ENCODE measurements around the gene RAPGEF2.
A peak's percentile ranks its signal among the peaks of the same experiment; 100 is the strongest.
"Not testable (repeated sequence)": the region's sequence is repeated elsewhere in the genome, so short reads cannot be mapped to it uniquely, and the experiment has no call there.

The RAPGEF2 gene, protein sequence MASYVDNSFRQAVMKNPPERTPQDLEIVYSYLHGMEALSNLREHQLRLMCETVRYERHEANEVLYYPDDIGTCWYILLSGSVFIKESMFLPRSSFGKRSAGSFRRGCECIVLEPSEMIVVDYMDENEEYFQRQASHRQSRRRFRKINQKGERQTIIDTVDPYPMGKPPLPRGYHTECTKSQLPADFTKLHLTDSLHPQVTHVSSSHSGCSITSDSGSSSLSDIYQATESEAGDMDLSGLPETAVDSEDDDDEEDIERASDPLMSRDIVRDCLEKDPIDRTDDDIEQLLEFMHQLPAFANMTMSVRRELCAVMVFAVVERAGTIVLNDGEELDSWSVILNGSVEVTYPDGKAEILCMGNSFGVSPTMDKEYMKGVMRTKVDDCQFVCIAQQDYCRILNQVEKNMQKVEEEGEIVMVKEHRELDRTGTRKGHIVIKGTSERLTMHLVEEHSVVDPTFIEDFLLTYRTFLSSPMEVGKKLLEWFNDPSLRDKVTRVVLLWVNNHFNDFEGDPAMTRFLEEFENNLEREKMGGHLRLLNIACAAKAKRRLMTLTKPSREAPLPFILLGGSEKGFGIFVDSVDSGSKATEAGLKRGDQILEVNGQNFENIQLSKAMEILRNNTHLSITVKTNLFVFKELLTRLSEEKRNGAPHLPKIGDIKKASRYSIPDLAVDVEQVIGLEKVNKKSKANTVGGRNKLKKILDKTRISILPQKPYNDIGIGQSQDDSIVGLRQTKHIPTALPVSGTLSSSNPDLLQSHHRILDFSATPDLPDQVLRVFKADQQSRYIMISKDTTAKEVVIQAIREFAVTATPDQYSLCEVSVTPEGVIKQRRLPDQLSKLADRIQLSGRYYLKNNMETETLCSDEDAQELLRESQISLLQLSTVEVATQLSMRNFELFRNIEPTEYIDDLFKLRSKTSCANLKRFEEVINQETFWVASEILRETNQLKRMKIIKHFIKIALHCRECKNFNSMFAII (N-terminal part only)

DNA sequence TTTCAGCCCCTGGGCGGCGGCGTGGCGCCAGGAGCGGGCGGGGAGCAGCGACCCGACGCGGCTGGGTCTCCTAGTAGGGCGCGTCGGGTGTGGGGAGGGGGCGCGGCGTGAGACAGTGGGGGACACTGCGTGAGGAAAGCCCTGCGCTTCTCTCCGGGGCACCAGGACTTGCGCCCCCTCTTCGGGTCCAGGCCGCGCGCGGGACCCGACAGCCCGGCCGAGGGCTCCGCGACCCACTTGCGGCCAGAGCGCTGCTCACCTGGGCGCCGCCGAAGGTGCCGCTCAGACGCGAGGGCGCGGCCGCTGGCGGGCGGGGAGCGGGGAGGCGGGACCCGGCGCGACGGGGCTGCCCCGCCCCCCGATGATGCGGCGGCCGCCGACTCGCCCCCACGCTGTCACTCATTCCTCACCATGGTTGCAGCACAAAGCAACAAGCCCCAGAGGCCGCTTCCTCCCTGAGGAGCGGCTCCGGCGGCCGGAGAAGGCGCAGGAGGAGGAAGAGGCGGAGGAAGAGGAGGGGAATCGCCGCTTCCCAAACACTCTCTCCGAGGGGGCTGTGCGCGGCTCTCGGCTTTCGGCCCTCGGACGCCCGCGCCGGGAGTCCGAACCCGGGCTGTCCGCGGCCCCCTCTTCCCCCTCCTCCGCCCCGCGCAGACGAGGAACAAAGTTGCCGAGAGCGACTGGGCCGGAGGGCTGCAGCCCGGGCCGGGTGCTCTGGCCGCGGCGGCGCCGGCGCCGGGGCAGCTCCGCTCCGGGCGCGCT lies at the start of gene RAPGEF2:
Gene RAPGEF2 (plus strand): TSS at position 458 of the 762 bp plus-strand sequence. CDS start 1,084 bp downstream, outside the sequence.
- Histone ChIP-seq H3K4me1 (ENCODE audit: insufficient read depth, insufficient read length) (peaks cover 2% of the 10 kb centered on the region), H3K27me3 (ENCODE audit: insufficient read depth, insufficient read length) (peaks cover 18% of the 10 kb centered on the region), H3K4me3 (ENCODE audit: insufficient read length, low read depth) (peak within 1 kb of the TSS; percentile 73), H3K9me3 (ENCODE audit: insufficient read depth, low read length) (no peaks in the 10 kb centered on the region), H3K9ac (ENCODE audit: insufficient read length, low read depth) (peak within 1 kb of the TSS; percentile 88), H3K36me3 (ENCODE audit: insufficient read depth, insufficient read length, low read length) (no peaks in the 10 kb centered on the region)
- TF ChIP-seq SUZ12 (IDR thresholded peaks at IDR 0.05; ENCODE audit: extremely low read depth, insufficient read depth, insufficient read length) (no peak), ZNF274 (IDR thresholded peaks at IDR 0.05; ENCODE audit: low read depth, low read length) (no peak), YY1 (IDR thresholded peaks at IDR 0.05; ENCODE audit: insufficient read depth, insufficient read length) (no peak)
- peak; percentile 71 for DNase-seq (ENCODE audit: low read depth, low spot score)

DNA sequence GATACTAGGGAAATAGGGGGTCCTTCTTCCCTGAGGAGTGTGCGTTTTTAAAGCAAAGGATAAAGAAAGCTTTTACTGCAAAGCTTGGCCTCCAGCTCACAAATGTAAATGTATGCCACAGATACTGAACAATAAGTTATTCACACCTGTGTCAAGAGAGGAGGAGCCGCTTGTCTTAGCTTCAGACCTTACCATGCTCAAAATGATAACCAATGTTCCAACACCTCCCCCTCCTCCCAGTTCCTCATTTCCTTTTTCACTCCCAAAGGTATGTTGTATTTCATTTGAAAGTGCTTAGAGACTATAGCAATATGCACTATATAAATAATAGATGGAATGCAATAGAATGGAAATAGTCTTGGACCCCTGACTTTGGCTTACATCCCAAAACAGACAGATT lies 47.0 kb upstream of the RAPGEF2 start:
- TF ChIP-seq SUZ12 (IDR thresholded peaks at IDR 0.05; ENCODE audit: extremely low read depth, insufficient read depth, insufficient read length) = no peak
- H3K4me1 ChIP-seq (ENCODE audit: insufficient read depth, insufficient read length) = no peaks in the 10 kb centered on the region
- no peaks in the 10 kb centered on the region for H3K36me3 ChIP-seq (ENCODE audit: insufficient read depth, insufficient read length, low read length)
- no peaks in the 10 kb centered on the region for H3K9me3 ChIP-seq (ENCODE audit: insufficient read depth, low read length)
- H3K9ac ChIP-seq (ENCODE audit: insufficient read length, low read depth) = no peak overlapping the region
- no peak overlapping the region for H3K4me3 ChIP-seq (ENCODE audit: insufficient read length, low read depth)
- DNase-seq (ENCODE audit: low read depth, low spot score) = no peak
- no peaks in the 10 kb centered on the region for H3K27me3 ChIP-seq (ENCODE audit: insufficient read depth, insufficient read length)

DNA sequence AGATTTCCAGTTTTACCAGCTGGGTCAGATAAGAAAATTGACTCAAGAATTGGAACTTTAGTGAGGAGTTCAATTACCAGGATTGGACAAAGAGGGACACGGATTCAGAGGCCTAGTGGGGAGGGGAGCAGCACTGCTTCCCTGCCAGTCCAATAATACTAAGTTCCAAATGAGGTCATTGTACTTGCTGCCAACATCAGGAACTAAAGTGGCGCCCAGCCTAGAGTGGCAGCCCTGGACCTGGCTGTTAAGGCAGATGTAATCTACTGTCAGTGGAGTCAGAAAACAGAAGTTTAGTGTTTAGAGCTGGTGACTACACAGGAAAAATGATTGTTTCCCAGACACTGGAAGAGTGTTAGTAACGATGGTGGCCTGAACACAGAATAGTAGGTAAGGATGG lies 42.7 kb upstream of the RAPGEF2 start:
- no peaks in the 10 kb centered on the region for H3K9me3 ChIP-seq (ENCODE audit: insufficient read depth, low read length)
- no peak overlapping the region for H3K9ac ChIP-seq (ENCODE audit: insufficient read length, low read depth)
- H3K27me3 ChIP-seq (ENCODE audit: insufficient read depth, insufficient read length) = no peaks in the 10 kb centered on the region
- H3K36me3 ChIP-seq (ENCODE audit: insufficient read depth, insufficient read length, low read length) = no peaks in the 10 kb centered on the region
- no peak overlapping the region for H3K4me3 ChIP-seq (ENCODE audit: insufficient read length, low read depth)
- TF ChIP-seq ZNF274 (IDR thresholded peaks at IDR 0.05; ENCODE audit: low read depth, low read length) (no peak), SUZ12 (IDR thresholded peaks at IDR 0.05; ENCODE audit: extremely low read depth, insufficient read depth, insufficient read length) (no peak), YY1 (IDR thresholded peaks at IDR 0.05; ENCODE audit: insufficient read depth, insufficient read length) (no peak)
- H3K4me1 ChIP-seq (ENCODE audit: insufficient read depth, insufficient read length) = peaks cover 2% of the 10 kb centered on the region
- no peak for DNase-seq (ENCODE audit: low read depth, low spot score)

DNA sequence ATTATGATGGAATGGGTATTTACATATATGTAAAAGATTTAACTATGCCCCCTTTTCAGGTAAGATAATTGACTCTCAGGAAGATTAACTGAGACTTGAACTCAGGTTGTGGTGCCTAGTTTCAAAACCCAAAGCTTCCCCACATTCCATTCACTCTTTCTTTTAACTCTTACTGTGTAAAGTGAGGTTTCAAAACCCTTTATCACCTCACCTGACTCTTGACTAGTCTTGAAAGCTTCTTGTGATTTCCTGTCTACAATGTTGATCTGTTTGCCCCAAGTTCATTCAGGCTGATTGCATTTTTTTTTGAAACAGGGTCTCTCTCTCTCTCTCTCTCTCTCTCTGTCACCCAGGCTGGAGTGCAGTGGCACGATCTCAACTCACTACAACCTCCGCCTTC lies 40.5 kb upstream of the RAPGEF2 start:
- Histone ChIP-seq H3K4me3 (ENCODE audit: insufficient read length, low read depth) (no peak overlapping the region), H3K4me1 (ENCODE audit: insufficient read depth, insufficient read length) (peaks cover 2% of the 10 kb centered on the region), H3K9me3 (ENCODE audit: insufficient read depth, low read length) (no peaks in the 10 kb centered on the region), H3K36me3 (ENCODE audit: insufficient read depth, insufficient read length, low read length) (no peaks in the 10 kb centered on the region), H3K9ac (ENCODE audit: insufficient read length, low read depth) (no peak overlapping the region), H3K27me3 (ENCODE audit: insufficient read depth, insufficient read length) (no peaks in the 10 kb centered on the region)
- TF ChIP-seq SUZ12 (IDR thresholded peaks at IDR 0.05; ENCODE audit: extremely low read depth, insufficient read depth, insufficient read length) (no peak), YY1 (IDR thresholded peaks at IDR 0.05; ENCODE audit: insufficient read depth, insufficient read length) (no peak)
- DNase-seq (ENCODE audit: low read depth, low spot score) = no peak

DNA sequence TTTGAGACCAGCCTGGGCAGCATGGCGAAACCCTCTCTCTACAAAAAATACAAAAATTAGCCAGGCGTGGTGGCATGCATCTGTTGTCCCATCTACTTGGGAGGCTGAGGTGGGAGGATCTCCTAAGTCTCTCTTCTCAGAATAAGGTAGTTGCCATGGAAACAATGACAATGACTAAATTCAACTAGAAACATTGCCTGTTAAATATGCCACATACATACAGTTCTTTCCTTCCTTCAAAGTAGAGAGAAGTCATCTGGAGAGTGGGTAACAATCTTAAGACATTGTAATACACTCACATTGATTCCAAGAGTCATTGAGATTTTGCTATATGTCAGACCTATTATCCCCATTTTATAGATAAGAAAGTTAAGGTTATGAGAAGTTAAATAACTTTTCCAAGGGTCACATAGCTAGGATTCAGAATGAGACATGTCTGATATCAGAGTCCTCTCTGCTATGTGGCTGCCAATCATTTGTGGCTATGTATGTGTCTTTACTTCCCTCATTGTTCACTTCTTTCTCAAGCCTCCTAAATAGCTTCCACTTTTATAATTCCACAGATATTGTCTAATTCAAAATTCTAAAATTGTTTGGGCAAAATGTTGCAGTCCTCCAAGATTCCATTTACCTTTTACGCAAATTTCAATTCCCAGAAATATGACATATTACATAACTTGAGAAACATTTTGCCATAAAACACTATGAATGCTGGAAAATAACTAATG lies 37.2 kb upstream of the RAPGEF2 start:
- Histone ChIP-seq H3K4me3 (ENCODE audit: insufficient read length, low read depth) (no peak overlapping the region), H3K36me3 (ENCODE audit: insufficient read depth, insufficient read length, low read length) (no peaks in the 10 kb centered on the region), H3K4me1 (ENCODE audit: insufficient read depth, insufficient read length) (peaks cover 2% of the 10 kb centered on the region), H3K9me3 (ENCODE audit: insufficient read depth, low read length) (no peaks in the 10 kb centered on the region), H3K27me3 (ENCODE audit: insufficient read depth, insufficient read length) (no peaks in the 10 kb centered on the region), H3K9ac (ENCODE audit: insufficient read length, low read depth) (no peak overlapping the region)
- no peak for DNase-seq (ENCODE audit: low read depth, low spot score)
- no peak for TF ChIP-seq SUZ12 (IDR thresholded peaks at IDR 0.05; ENCODE audit: extremely low read depth, insufficient read depth, insufficient read length)
- TF ChIP-seq ZNF274 (IDR thresholded peaks at IDR 0.05; ENCODE audit: low read depth, low read length) = no peak
- TF ChIP-seq YY1 (IDR thresholded peaks at IDR 0.05; ENCODE audit: insufficient read depth, insufficient read length) = no peak

DNA sequence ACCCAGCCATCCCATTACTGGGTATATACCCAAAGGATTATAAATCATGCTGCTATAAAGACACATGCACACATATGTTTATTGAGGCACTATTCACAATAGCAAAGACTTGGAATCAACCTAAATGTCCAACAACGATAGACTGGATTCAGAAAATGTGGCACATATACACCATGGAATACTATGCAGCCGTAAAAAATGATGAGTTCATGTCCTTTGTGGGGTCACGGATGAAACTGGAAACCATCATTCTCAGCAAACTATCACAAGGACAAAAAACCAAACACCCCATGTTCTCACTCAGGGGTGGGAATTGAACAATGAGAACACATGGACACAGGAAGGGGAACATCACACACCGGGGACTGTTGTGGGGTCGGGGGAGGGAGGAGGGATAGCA lies 34.7 kb upstream of the RAPGEF2 start:
- not testable (repeated sequence) for H3K27me3 ChIP-seq (ENCODE audit: insufficient read depth, insufficient read length); H3K36me3 ChIP-seq (ENCODE audit: insufficient read depth, insufficient read length, low read length); H3K4me3 ChIP-seq (ENCODE audit: insufficient read length, low read depth); H3K9me3 ChIP-seq (ENCODE audit: insufficient read depth, low read length); DNase-seq (ENCODE audit: low read depth, low spot score); H3K4me1 ChIP-seq (ENCODE audit: insufficient read depth, insufficient read length); H3K9ac ChIP-seq (ENCODE audit: insufficient read length, low read depth)
